H1 (cell line): ENCODE data around the gene RIPOR2. TPM values are rescaled to one million over a fixed set of nuclear protein-coding genes. Genes with fewer than 3 reads are reported as not detected.

Experiments
- HDAC6 ChIP-seq: IDR thresholded peaks from one replicate; pipeline ENCODE4 v1.7.1; 2012; ENCODE audit warnings: low read depth, mild to moderate bottlenecking, inconsistent platforms, low read length, moderate library complexity
- MAX ChIP-seq: IDR thresholded peaks from 2 replicates; pipeline ENCODE4 v1.6.1; 2012; ENCODE audit warnings: inconsistent platforms
- polyA plus RNA-seq, 7 experiments: library from polyadenylated mRNA; depleted of rRNA in 3 of 7; stranded (reverse) in 5 of 7; unstranded in 2 of 7; fragments of >200 nt in 5 of 7; fragments of 200-250 nt in 2 of 7; gene quantifications; 1 replicate in 5 of 7; 2 replicates in 1 of 7; 4 replicates in 1 of 7; pipeline versions ENCODE4 v1.2.1 to v1.2.3, GENCODE V29; 2011 to 2013; ENCODE audit warnings: missing spikeins in 2 of 7, mixed read lengths in 2 of 7
- total RNA-seq: library from RNA; stranded (reverse); fragmentation: NEBNext Ultra II Directional; extraction: Animal tissue kit (Norgen Biotek cat#: 25700); gene quantifications from 2 replicates; pipeline ENCODE4 v1.2.1, GENCODE V29; 2021

RIPOR2 gene
- total and polyA plus RNA-seq, 2 of the 8 experiments (the other 6 are each of a cell fraction or from before 2014, with no cell fraction given) = 16.7 to 45.6 TPM

DNA sequence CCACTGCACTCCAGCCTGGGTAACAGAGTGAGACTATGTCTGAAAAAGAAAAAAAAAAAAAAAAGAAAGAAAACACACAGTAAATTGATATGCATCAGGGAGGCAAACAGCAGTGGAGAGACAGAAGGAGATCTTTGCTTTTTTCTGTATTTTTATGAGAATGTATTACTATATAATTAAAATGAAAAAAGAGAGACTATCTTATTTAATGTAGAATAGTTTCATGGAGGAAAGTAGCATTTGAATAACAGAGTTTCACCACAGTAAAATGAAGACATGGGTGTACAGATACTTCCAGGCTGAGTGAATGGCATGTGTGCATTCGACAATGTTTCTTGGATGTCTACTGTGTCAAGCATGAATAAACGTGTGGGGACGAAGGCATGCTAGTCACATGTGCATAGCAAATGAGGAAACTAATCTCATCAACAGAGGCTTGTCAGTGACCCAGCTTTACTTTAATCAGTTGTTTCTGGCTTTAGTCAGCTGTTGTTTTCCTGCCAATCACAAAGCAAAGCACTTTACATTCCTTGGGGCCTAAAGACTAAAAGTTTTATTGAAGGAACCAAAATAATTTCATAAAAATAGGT, 81.6 kb downstream of the RIPOR2 start (continued):
- TF ChIP-seq MAX (no peak), HDAC6 (no peak)
- TF ChIP-seq, all 59 proteins: peak for 0
